Transverse colon (tissue), 3 donors: ENCODE measurements around the gene HS2ST1.

ENCODE experiments used
- POLR2A ChIP-seq: fragments of 450-650 bp; IDR thresholded peaks from one replicate; pipeline ENCODE4 v1.6.1; 2016; ENCODE audit warnings: antibody characterized with exemption, mild to moderate bottlenecking, moderate library complexity
- TF ChIP-seq, protein P1 (sequence below), 5 experiments: fragments of 200-600 bp in 3 of 5; fragments of 450-650 bp in 2 of 5; sonication (generic) in 3 of 5; IDR thresholded peaks; 1 replicate in 2 of 5; 2 replicates in 3 of 5; pipeline ENCODE4 v1.5.1; 2016 to 2017; ENCODE audit warnings: antibody characterized with exemption in 5 of 5, inconsistent platforms in 3 of 5, mild to moderate bottlenecking in 2 of 5, moderate library complexity in 1 of 5

DNA sequence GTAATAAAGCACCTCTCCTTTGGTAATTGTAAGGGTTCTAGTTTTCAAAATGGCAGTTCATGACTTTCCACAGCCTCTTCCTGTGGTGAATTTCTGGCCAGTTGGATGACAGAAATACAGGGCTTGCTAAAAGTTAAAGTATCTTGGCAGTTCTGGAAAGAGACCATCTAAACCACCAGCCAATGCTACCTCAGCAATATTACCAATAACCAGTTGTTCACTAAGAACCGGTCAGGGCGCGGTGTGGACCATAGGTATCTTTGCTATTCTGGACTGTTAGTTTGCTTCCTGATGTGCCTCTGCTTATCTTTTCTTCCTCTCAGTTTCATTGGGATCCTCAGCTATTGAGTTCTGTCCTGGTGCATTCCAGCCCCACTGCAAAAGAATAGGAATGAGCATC lies 124.7 kb downstream of the HS2ST1 start:
- TF ChIP-seq POLR2A: no peak
- TF ChIP-seq, protein P1, sequence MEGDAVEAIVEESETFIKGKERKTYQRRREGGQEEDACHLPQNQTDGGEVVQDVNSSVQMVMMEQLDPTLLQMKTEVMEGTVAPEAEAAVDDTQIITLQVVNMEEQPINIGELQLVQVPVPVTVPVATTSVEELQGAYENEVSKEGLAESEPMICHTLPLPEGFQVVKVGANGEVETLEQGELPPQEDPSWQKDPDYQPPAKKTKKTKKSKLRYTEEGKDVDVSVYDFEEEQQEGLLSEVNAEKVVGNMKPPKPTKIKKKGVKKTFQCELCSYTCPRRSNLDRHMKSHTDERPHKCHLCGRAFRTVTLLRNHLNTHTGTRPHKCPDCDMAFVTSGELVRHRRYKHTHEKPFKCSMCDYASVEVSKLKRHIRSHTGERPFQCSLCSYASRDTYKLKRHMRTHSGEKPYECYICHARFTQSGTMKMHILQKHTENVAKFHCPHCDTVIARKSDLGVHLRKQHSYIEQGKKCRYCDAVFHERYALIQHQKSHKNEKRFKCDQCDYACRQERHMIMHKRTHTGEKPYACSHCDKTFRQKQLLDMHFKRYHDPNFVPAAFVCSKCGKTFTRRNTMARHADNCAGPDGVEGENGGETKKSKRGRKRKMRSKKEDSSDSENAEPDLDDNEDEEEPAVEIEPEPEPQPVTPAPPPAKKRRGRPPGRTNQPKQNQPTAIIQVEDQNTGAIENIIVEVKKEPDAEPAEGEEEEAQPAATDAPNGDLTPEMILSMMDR (IDR thresholded peaks at IDR 0.05): no peak
